Heart left ventricle (tissue), 13 donors: ENCODE results near the gene VTI1B.

Source experiments
- POLR2A ChIP-seq, 2 donors: fragments of 450-650 bp; IDR thresholded peaks; one replicate each; pipeline ENCODE4 v1.6.1; 2017; ENCODE audit warnings: antibody characterized with exemption in 2 of 2, mild to moderate bottlenecking in 2 of 2, moderate library complexity in 2 of 2
- TF ChIP-seq, protein P1 (sequence below), 12 donors: fragments of 200-600 bp; sonication (generic) in 4 of 12; IDR thresholded peaks; one replicate each; pipeline versions ENCODE4 v1.5.0 to v1.8.0; 2018 to 2022; ENCODE audit warnings: antibody characterized with exemption in 12 of 12, mild to moderate bottlenecking in 5 of 12
- donor health status: ischemic (EF 13 %, LVEDD 7.1; RV severe dilation, severe dysfunction).
- donor health status: DM: no; HTN: yes; CAD: no.
- donor health status: DM: no; HTN: no; CAD: no.
- donor health status: ischemic (EF 25% LVEDD 6.9; RV normal size, moderate dysfunction).
- donor health status: ischemic (EF 25% LVEDD 5.7; RV mildly dilated, moderate dysfunction).
- donor health status: ischemic (EF 35%, LVEDD 5.7; RV mildly dilated, moderate dysfunction).
- donor health status: nonischemic (EF 11% LVEDD 7.7; RV severe dilation, severe dysfunction).
- donor health status: DM: yes; HTN: yes; CAD: no.
- donor health status: PGD.
- donor health status: ischemic (EF 29% LVEDD 5.4; RV normal size, mild dysfunction).
- donor health status: nonischemic (EF 23%, LVEDD 6.1; RV moderate dilation, normal function).

GRCh38 chr14:67641902-67642749 is 32.3 kb downstream of the VTI1B start:
- TF ChIP-seq, protein P1, sequence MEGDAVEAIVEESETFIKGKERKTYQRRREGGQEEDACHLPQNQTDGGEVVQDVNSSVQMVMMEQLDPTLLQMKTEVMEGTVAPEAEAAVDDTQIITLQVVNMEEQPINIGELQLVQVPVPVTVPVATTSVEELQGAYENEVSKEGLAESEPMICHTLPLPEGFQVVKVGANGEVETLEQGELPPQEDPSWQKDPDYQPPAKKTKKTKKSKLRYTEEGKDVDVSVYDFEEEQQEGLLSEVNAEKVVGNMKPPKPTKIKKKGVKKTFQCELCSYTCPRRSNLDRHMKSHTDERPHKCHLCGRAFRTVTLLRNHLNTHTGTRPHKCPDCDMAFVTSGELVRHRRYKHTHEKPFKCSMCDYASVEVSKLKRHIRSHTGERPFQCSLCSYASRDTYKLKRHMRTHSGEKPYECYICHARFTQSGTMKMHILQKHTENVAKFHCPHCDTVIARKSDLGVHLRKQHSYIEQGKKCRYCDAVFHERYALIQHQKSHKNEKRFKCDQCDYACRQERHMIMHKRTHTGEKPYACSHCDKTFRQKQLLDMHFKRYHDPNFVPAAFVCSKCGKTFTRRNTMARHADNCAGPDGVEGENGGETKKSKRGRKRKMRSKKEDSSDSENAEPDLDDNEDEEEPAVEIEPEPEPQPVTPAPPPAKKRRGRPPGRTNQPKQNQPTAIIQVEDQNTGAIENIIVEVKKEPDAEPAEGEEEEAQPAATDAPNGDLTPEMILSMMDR (IDR thresholded peaks at IDR 0.05): no peak
- TF ChIP-seq POLR2A (IDR thresholded peaks at IDR 0.05): no peak
